Brain microvascular endothelial cell (primary cell): ENCODE data around the gene DPEP2NB.
"Not testable (repeated sequence)": the region's sequence is repeated elsewhere in the genome, so short reads cannot be mapped to it uniquely, and the experiment has no call there.

ENCODE experiments used
- DNase-seq: peaks from one replicate; pipeline ENCODE4 v3.0.0-alpha.2; 2020
- H3K27ac ChIP-seq: fragments of 250-450 bp; sonication (Bioruptor Pico); 2 replicates; pipeline ENCODE4 v1.5.1; 2020; ENCODE audit warnings: mild to moderate bottlenecking, moderate library complexity
- H3K27me3 ChIP-seq: fragments of 250-450 bp; sonication (Bioruptor Pico); replicated peaks from 2 replicates; pipeline ENCODE4 v1.5.1; 2020; ENCODE audit warnings: mild to moderate bottlenecking
- H3K36me3 ChIP-seq: fragments of 250-450 bp; sonication (Bioruptor Pico); replicated peaks from 2 replicates; pipeline ENCODE4 v1.5.1; 2020; ENCODE audit warnings: mild to moderate bottlenecking
- H3K4me3 ChIP-seq: 2 replicates; pipeline ENCODE4 v1.5.1; 2011; ENCODE audit warnings: low read depth, mild to moderate bottlenecking, control low read depth, low read length, moderate library complexity
- in situ Hi-C: cut with HindIII; loops from 2 replicates; pipeline ENCODE4 v1.10.0; 2017; ENCODE audit warnings: low sequenced_read_pairs, low pct_ligation_motif_present
- TF ChIP-seq, protein P1 (sequence below): IDR thresholded peaks from 2 replicates; pipeline ENCODE4 v1.5.1; 2011; ENCODE audit warnings: low read depth, mild to moderate bottlenecking, moderate library complexity, low read length, control low read depth, inconsistent platforms; ENCODE audit errors: missing control alignments

DPEP2NB gene

DNA sequence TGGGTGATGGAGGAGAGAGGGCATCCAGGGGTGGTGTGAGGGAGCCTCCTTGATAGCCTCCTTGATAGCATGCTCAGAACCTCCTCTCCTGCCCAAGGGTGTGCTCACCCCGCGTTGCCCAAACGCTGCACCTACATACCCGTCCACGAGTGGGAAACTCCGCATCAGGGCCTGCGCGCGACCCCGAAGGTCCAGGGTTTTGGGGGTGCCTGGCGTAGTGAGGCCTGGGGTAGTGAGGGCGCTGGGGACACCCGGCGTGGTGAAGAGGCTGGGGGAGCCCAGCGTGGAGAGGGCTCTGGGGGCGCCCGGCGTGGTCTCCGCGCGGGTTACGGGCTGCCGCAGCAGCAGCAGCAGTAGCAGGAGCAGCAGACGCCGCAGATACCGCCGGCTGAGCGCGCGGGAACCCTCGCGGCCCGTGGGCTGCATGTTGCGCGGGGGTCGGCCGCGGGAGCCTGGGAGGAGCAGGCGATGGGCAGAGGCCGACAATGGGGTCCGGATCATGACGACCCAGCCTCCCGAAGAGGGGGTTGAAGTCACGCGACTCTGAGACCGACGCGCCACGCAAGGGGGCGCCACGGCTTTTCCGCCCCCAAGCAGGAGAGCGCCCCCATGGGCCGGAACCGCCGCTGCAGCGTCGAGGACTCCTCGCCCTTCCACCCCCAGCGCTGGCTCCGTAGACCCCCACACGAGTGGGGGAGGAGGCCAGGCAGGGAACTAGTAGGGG is 35.6 kb downstream of the DPEP2NB start, which contains the start of gene DPEP3:
Gene DPEP3 (minus strand): TSS at position 545 of the 724 bp plus-strand sequence. CDS start 119 bp downstream, at position 426.
- in situ Hi-C loops, result no loop called here
- Histone ChIP-seq H3K27me3 (no peaks in the 10 kb centered on the region), H3K4me3 (no peak within 1 kb of the TSS), H3K27ac (no peak within 1 kb of the TSS), H3K36me3 (no peaks in the 10 kb centered on the region)
- TF ChIP-seq, protein P1, sequence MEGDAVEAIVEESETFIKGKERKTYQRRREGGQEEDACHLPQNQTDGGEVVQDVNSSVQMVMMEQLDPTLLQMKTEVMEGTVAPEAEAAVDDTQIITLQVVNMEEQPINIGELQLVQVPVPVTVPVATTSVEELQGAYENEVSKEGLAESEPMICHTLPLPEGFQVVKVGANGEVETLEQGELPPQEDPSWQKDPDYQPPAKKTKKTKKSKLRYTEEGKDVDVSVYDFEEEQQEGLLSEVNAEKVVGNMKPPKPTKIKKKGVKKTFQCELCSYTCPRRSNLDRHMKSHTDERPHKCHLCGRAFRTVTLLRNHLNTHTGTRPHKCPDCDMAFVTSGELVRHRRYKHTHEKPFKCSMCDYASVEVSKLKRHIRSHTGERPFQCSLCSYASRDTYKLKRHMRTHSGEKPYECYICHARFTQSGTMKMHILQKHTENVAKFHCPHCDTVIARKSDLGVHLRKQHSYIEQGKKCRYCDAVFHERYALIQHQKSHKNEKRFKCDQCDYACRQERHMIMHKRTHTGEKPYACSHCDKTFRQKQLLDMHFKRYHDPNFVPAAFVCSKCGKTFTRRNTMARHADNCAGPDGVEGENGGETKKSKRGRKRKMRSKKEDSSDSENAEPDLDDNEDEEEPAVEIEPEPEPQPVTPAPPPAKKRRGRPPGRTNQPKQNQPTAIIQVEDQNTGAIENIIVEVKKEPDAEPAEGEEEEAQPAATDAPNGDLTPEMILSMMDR, result peak; percentile 56
- no peak for DNase-seq

DNA sequence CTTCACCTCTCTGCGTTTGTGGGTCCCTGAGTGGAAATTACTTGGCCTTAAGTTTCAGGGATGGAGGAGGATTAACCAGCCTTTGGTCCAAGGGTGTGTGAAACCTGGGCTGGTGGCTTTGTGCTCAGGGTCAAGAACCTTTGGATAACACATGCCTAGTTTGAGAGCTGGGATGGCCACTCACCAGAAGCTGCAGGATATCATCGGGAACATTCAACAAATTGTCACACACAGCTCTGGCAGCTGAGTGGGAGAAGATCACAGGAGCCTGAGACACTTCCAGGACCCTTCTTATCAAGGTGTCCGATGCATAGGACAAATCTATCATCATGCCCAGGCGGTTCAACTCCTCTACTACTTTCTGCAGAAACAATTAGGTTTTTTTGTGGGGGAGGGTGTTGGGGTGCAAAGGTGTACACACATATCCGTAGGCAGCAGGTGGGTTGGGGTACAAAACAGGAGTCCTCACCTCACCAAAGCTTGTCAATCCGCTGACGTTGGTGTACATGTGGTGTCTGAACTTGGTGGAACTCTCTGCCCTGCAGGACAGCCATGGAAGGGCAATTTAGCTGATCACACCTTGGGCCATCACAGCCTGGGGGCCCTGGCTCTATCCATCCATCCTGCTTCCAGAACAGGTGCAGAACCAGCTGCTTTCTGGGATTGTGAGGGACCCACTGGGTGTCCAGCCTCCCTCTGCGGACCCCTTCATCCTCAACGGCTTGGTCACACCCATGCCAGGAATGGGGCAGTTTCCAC is 38.1 kb downstream of the DPEP2NB start:
- H3K27ac ChIP-seq, result no peak overlapping the region
- H3K27me3 ChIP-seq, result no peaks in the 10 kb centered on the region
- in situ Hi-C loops, result no loop called here
- no peak for DNase-seq
- H3K4me3 ChIP-seq, result no peak overlapping the region
- TF ChIP-seq, protein P1, result no peak
- no peaks in the 10 kb centered on the region for H3K36me3 ChIP-seq

DNA sequence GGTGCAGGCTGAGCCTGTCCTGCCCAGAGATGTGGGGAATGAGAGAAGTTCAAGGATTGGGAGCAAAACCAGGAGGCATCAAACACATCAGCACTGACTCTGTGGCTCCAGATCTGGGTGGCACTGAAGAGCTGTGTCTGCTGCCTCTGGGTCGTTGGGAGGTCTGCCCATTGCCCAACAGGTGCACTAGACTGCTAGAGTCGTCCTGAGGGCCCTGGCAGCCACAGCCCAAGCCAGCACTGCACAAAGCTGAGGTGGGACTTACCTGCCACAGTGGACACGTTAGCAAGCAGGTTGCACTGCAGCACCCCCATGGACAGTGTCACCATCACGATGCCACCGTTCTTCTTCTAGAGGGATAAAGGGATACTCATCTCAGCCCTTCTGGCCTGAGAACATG is 38.7 kb downstream of the DPEP2NB start:
- TF ChIP-seq, protein P1, result no peak
- DNase-seq, result no peak
- in situ Hi-C loops, result no loop called here
- Histone ChIP-seq H3K36me3 (no peaks in the 10 kb centered on the region), H3K27me3 (no peaks in the 10 kb centered on the region), H3K4me3 (no peak overlapping the region), H3K27ac (no peak overlapping the region)

DNA sequence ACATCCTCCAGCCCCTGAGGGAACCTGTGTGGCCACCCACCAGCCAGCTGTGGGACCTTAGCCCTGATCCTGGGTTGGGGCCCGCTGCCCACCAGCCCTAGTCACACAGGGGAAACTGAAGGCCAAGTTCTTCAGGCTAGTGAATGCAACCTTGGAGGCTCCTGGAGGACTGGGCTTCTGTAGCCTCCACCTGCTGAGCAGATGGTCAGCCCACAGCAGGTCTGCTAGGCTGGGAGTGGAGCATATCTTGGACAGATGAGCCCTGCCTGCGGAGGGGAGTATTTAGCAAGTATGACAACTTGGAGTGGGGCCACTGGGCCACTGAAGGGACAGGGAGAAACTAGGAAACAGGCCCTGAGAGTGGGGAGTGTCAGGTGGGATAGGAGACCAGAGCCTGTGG is 39.5 kb downstream of the DPEP2NB start:
- TF ChIP-seq, protein P1, result no peak
- no peak for DNase-seq
- Histone ChIP-seq H3K27me3 (no peaks in the 10 kb centered on the region), H3K36me3 (no peaks in the 10 kb centered on the region), H3K4me3 (no peak overlapping the region), H3K27ac (no peak overlapping the region)
- in situ Hi-C loops, result no loop called here

DNA sequence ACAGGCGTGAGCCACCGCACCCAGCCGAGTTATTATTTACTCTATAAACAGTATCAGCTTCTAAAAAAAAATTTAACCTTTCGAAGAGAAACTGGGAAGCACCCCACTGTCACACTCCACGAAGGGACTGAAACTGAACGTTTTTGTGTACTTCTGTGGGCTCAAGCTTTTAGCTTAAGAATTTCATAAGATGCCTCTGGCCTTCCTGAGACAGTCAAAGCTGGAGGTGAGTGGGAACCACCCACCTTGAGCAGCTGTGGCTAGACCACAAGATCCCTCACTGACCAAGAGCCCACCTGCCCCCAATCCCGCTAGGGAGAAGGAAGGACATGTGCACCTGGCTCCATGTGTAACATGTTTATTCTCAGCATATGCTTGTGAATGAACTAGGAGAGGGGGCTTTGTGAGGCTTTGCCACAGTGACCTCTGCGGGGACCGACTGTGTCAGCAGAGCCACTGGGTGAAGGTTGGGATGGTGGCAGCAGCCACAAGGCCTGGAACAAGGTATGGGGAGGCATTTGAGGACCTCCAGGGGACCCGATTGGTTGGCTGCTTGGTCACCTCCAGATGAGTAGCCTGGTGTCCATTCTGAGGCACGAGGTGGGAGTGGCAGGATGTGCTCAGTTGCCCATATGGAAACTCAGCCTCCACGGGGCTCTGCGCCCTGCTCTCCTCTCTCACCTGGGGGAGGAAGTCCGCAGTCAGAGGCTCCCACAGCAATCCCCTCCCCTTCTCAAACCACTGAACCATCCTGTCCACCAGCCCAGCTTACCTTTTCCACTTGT is 40.2 kb downstream of the DPEP2NB start:
- in situ Hi-C loops, result no loop called here

DNA sequence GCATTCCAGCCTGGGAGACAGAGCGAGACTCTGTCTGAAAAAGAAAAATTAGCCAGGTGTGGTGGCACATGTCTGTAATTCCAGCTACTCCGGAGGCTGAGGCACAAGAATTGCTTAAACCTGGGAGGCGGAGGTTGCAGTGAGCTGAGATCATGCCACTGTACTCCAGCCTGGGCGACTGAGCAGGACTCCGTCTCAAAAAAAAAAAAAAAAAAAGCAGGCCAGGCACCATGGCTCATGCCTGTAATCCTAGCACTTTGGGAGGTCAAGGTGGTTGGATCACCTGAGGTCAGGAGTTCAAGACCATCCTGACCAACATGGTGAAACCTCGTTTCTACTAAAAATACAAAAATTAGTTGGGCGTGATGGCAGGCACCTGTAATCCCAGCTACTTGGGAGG is 43.4 kb downstream of the DPEP2NB start:
- H3K27ac ChIP-seq, H3K27me3 ChIP-seq, DNase-seq, H3K36me3 ChIP-seq, in situ Hi-C loops, H3K4me3 ChIP-seq: not testable (repeated sequence)

More for the DNA sequence above, 40.2 kb downstream of the DPEP2NB start:
- H3K4me3 ChIP-seq, result no peak overlapping the region
- H3K27ac ChIP-seq, result no peak overlapping the region
- TF ChIP-seq, protein P1, result no peak
- H3K36me3 ChIP-seq, result no peaks in the 10 kb centered on the region
- no peak for DNase-seq
- no peaks in the 10 kb centered on the region for H3K27me3 ChIP-seq
